Endothelial cell of umbilical vein (primary cell): ENCODE data around the gene CFAP61. TPM values are rescaled to one million over a fixed set of nuclear protein-coding genes. Genes with fewer than 3 reads are reported as not detected.

ENCODE experiments used
- BruUV-seq: library from RNA; stranded (reverse); fragments of 400-500 nt; replicated peaks from 2 replicates; lab custom pipeline; 2021; lab: Mats Ljungman, UMichigan
- CTCF ChIA-PET: fragments of 300-600, 350-600 bp; sonication (Branson Sonifier 250); formaldehyde crosslinking; loops from one replicate; lab custom pipeline; 2021; ENCODE audit warnings: antibody characterized with exemption, inconsistent platforms; lab: Charles Lee
- POLR2A ChIA-PET: fragments of 300-600, 350-600 bp; sonication (Branson Sonifier 250); formaldehyde crosslinking; loops from one replicate; lab custom pipeline; 2021; ENCODE audit warnings: antibody characterized with exemption, inconsistent platforms; lab: Charles Lee
- DNase-seq: peaks from one replicate; pipeline ENCODE4 v3.0.0-alpha.2; 2011; ENCODE audit warnings: low read depth, low spot score
- FAIRE-seq: peaks from 2 replicates; lab custom pipeline; 2011; peaks lifted over from hg19 to GRCh38; lab: Jason Lieb, UNC
- H2AFZ ChIP-seq: 2 replicates; pipeline ENCODE4 v1.6.0; 2012; ENCODE audit warnings: low read depth, low read length, control low read depth, inconsistent platforms
- H3K27ac ChIP-seq: 2 replicates; pipeline ENCODE4 v1.5.1; 2011; ENCODE audit warnings: low read depth, mild to moderate bottlenecking, control low read depth, low read length, moderate library complexity; ENCODE audit not compliant: insufficient read depth
- H3K27me3 ChIP-seq, 2 experiments: 2 replicates each; pipeline versions ENCODE4 v1.6.0 to v1.6.1; 2011; ENCODE audit warnings: low read length in 2 of 2, mixed read lengths in 1 of 2; ENCODE audit not compliant: control insufficient read depth in 2 of 2, insufficient read depth in 2 of 2
- H3K36me3 ChIP-seq, 2 experiments: 2 replicates in 1 of 2; 3 replicates in 1 of 2; pipeline ENCODE4 v1.5.1; 2011; ENCODE audit warnings: low read length in 2 of 2, mild to moderate bottlenecking in 1 of 2, moderate library complexity in 1 of 2; ENCODE audit not compliant: control insufficient read depth in 2 of 2, insufficient read depth in 2 of 2; ENCODE audit errors: extremely low read depth in 1 of 2
- H3K4me1 ChIP-seq: 3 replicates; pipeline ENCODE4 v1.5.1; 2011; ENCODE audit warnings: mild to moderate bottlenecking, low read length; ENCODE audit not compliant: control insufficient read depth, insufficient read depth; ENCODE audit errors: extremely low read depth
- H3K4me2 ChIP-seq: 2 replicates; pipeline ENCODE4 v1.6.1; 2011; ENCODE audit warnings: low read length, control low read depth, mixed read lengths; ENCODE audit not compliant: insufficient read depth
- H3K4me3 ChIP-seq, 3 experiments: fragments of 200-600 bp in 1 of 3; sonication (generic), shearing (Covaris generic) in 1 of 3; replicated peaks in 1 of 3; 2 replicates each; pipeline ENCODE4 v1.5.1; 2011 to 2016; ENCODE audit warnings: control low read depth in 3 of 3, low read length in 3 of 3, mild to moderate bottlenecking in 2 of 3, inconsistent platforms in 1 of 3, low read depth in 1 of 3, moderate library complexity in 1 of 3; ENCODE audit not compliant: insufficient read depth in 1 of 3
- H3K79me2 ChIP-seq: 2 replicates; pipeline ENCODE4 v1.6.0; 2012; ENCODE audit warnings: low read length, inconsistent platforms; ENCODE audit not compliant: control insufficient read depth, insufficient read depth
- H3K9ac ChIP-seq: replicated peaks from 2 replicates; pipeline ENCODE3; 2011; ENCODE audit warnings: low read length, control low read depth; ENCODE audit not compliant: insufficient read depth; ENCODE audit errors: extremely low read depth
- H3K9me1 ChIP-seq: replicated peaks from 3 replicates; pipeline ENCODE4 v1.6.0; 2011; ENCODE audit warnings: mild to moderate bottlenecking, low read length; ENCODE audit not compliant: control insufficient read depth, insufficient read depth; ENCODE audit errors: extremely low read depth
- H3K9me3 ChIP-seq: replicated peaks from 2 replicates; pipeline ENCODE4 v1.5.1; 2012; ENCODE audit warnings: low read length, inconsistent platforms; ENCODE audit not compliant: control insufficient read depth, insufficient read depth
- H4K20me1 ChIP-seq: replicated peaks from 2 replicates; pipeline ENCODE3; 2011; ENCODE audit warnings: mild to moderate bottlenecking, low read length; ENCODE audit not compliant: control insufficient read depth, insufficient read depth; ENCODE audit errors: extremely low read depth
- EZH2 ChIP-seq: IDR thresholded peaks from 2 replicates; pipeline ENCODE4 v1.6.1; 2012; ENCODE audit warnings: borderline replicate concordance, low read depth, mild to moderate bottlenecking, moderate library complexity, low read length, inconsistent platforms; ENCODE audit not compliant: severe bottlenecking
- FOS ChIP-seq: IDR thresholded peaks from 2 replicates; pipeline ENCODE4 v1.6.1; 2011; ENCODE audit warnings: mild to moderate bottlenecking, low read length, moderate library complexity, borderline replicate concordance; ENCODE audit not compliant: insufficient read depth
- GATA2 ChIP-seq: IDR thresholded peaks from 2 replicates; pipeline ENCODE4 v1.7.0; 2011; ENCODE audit warnings: low read depth, mild to moderate bottlenecking, moderate library complexity, mixed read lengths, low read length; ENCODE audit not compliant: insufficient read length, insufficient read depth
- JUN ChIP-seq: IDR thresholded peaks from 2 replicates; pipeline ENCODE4 v1.6.1; 2011; ENCODE audit warnings: borderline replicate concordance, low read depth; ENCODE audit not compliant: insufficient read length, insufficient read depth
- MYC ChIP-seq: IDR thresholded peaks from one replicate; pipeline ENCODE4 v1.6.1; 2011; ENCODE audit warnings: mild to moderate bottlenecking, low read depth, low read length
- POLR2AphosphoS5 ChIP-seq: IDR thresholded peaks from 2 replicates; pipeline ENCODE4 v1.6.1; 2012; ENCODE audit warnings: low read depth, mild to moderate bottlenecking, control low read depth, low read length, moderate library complexity; ENCODE audit not compliant: insufficient read depth
- dilution Hi-C: fragments of 300-500 bp; cut with MboI; formaldehyde crosslinking; loops from one replicate; pipeline ENCODE4 v1.15.0; 2019; ENCODE audit warnings: low sequenced_read_pairs; ENCODE audit not compliant: extremely low pct_ligation_motif_present
- intact Hi-C: fragments of 100-400 bp; cut with micrococcal nuclease; formaldehyde crosslinking; loops from one replicate; pipeline ENCODE4 v1.10.0; 2022
- polyA plus RNA-seq, 4 experiments: library from polyadenylated mRNA; depleted of rRNA in 3 of 4; stranded (reverse) in 3 of 4; unstranded in 1 of 4; fragments of >200 nt; gene quantifications; 2 replicates each; pipeline versions ENCODE4 v1.2.1 to v1.2.3, GENCODE V29; 2011 to 2012; ENCODE audit warnings: missing spikeins in 1 of 4
- total RNA-seq: library from RNA; stranded (reverse); gene quantifications from 2 replicates; pipeline ENCODE4 v1.2.3, GENCODE V29; 2021

The CFAP61 gene
- total and polyA plus RNA-seq, 2 donors (not counting 3 experiments of a cell fraction or from before 2014, with no cell fraction given) = not detected

GRCh38 chr20:20100881-20101280, 48.5 kb downstream of the CFAP61 start:
- dilution Hi-C loops = no loop called here
- H3K4me1 ChIP-seq = no peaks in the 10 kb centered on the region
- H3K4me2 ChIP-seq = no peak overlapping the region
- DNase-seq = no peak
- H3K9ac ChIP-seq = no peak overlapping the region
- H3K79me2 ChIP-seq = no peaks in the 10 kb centered on the region
- ChIA-PET CTCF (interaction anchor here (0.6 to 1.8 kb wide), 4 partner anchors 12 to 137 kb away, joined by 3 to 6 read pairs (median 4); no protein-coding TSS in a partner anchor), POLR2A (no interaction called here)
- H2AFZ ChIP-seq = no peak overlapping the region
- H3K27me3 ChIP-seq = no peaks in the 10 kb centered on the region
- H3K27ac ChIP-seq = no peak overlapping the region
- TF ChIP-seq MYC (no peak), POLR2AphosphoS5 (no peak), EZH2 (no peak)
- H3K9me3 ChIP-seq = no peaks in the 10 kb centered on the region
- no peak for FAIRE-seq
- intact Hi-C loops = no loop called here
- H4K20me1 ChIP-seq = no peaks in the 10 kb centered on the region
- H3K36me3 ChIP-seq = no peaks in the 10 kb centered on the region
- H3K9me1 ChIP-seq = no peaks in the 10 kb centered on the region
- H3K4me3 ChIP-seq = no peak overlapping the region
- BruUV-seq = no TSS peak

GRCh38 chr20:20102163-20102562, 49.8 kb downstream of the CFAP61 start:
- Histone ChIP-seq H3K36me3 (no peaks in the 10 kb centered on the region), H3K79me2 (no peaks in the 10 kb centered on the region), H3K27ac (no peak overlapping the region), H3K9ac (no peak overlapping the region), H3K4me3 (no peak overlapping the region), H3K4me1 (no peaks in the 10 kb centered on the region), H3K27me3 (peaks cover 0 to 7% of the 10 kb centered on the region in 2 experiments), H3K4me2 (no peak overlapping the region), H3K9me1 (no peaks in the 10 kb centered on the region), H2AFZ (no peak overlapping the region), H4K20me1 (no peaks in the 10 kb centered on the region), H3K9me3 (no peaks in the 10 kb centered on the region)
- TF ChIP-seq GATA2 (no peak), MYC (no peak), POLR2AphosphoS5 (no peak), FOS (no peak), JUN (no peak)
- BruUV-seq = no TSS peak
- intact Hi-C loops = no loop called here
- FAIRE-seq (no peak), DNase-seq (no peak)
- ChIA-PET CTCF (no interaction called here), POLR2A (no interaction called here)
- dilution Hi-C loops = no loop called here
